Loucy (cell line): ENCODE results near the gene GLRA1.

Source experiments
- H2AFZ ChIP-seq: fragments of 200-600 bp; sonication (generic); 2 replicates; pipeline ENCODE4 v1.6.0; 2016; ENCODE audit warnings: antibody characterized with exemption, mild to moderate bottlenecking, low read length, moderate library complexity
- H3F3A ChIP-seq: fragments of 200-600 bp; 2 replicates; pipeline ENCODE4 v1.6.0; 2016; ENCODE audit warnings: antibody characterized with exemption, low read depth, mild to moderate bottlenecking
- H3K27me3 ChIP-seq: fragments of 200-600 bp; sonication (generic); 2 replicates; pipeline ENCODE4 v1.6.1; 2014; ENCODE audit warnings: low read length, mild to moderate bottlenecking; ENCODE audit not compliant: insufficient read depth, poor library complexity, severe bottlenecking
- H3K36me3 ChIP-seq: fragments of 200-600 bp; sonication (generic); 2 replicates; pipeline ENCODE4 v1.6.1; 2016; ENCODE audit warnings: low read length; ENCODE audit not compliant: insufficient read depth
- H3K4me1 ChIP-seq: fragments of 200-600 bp; sonication (generic); 2 replicates; pipeline ENCODE4 v1.5.1; 2014; ENCODE audit warnings: low read length, mild to moderate bottlenecking; ENCODE audit not compliant: insufficient read depth, poor library complexity, severe bottlenecking
- H3K4me2 ChIP-seq: fragments of 200-600 bp; sonication (generic); 2 replicates; pipeline ENCODE4 v1.6.0; 2014; ENCODE audit warnings: antibody characterized with exemption, low read length, low read depth, mild to moderate bottlenecking; ENCODE audit not compliant: poor library complexity, severe bottlenecking
- H3K4me3 ChIP-seq: fragments of 200-600 bp; sonication (generic); 2 replicates; pipeline ENCODE4 v1.5.1; 2014; ENCODE audit warnings: low read length, mild to moderate bottlenecking, mixed read lengths; ENCODE audit not compliant: poor library complexity, severe bottlenecking
- H3K79me2 ChIP-seq: fragments of 200-600 bp; sonication (generic); 2 replicates; pipeline ENCODE4 v1.6.1; 2014; ENCODE audit warnings: low read length; ENCODE audit not compliant: insufficient read depth
- H3K9ac ChIP-seq: fragments of 200-600 bp; sonication (generic); 2 replicates; pipeline ENCODE4 v1.6.0; 2014; ENCODE audit warnings: mild to moderate bottlenecking, low read depth, low read length, moderate library complexity; ENCODE audit not compliant: poor library complexity, severe bottlenecking
- H3K9me2 ChIP-seq: fragments of 200-600 bp; sonication (generic); replicated peaks from 2 replicates; pipeline ENCODE4 v1.6.1; 2016; ENCODE audit warnings: low read depth, low read length, mixed read lengths
- H3K9me3 ChIP-seq: fragments of 200-600 bp; sonication (generic); 2 replicates; pipeline ENCODE4 v1.6.1; 2014; ENCODE audit warnings: mild to moderate bottlenecking, antibody characterized with exemption, low read length, low read depth; ENCODE audit not compliant: insufficient read depth
- H4K20me1 ChIP-seq: fragments of 200-600 bp; sonication (generic); 2 replicates; pipeline ENCODE4 v1.6.0; 2014; ENCODE audit warnings: antibody characterized with exemption, low read length, mild to moderate bottlenecking; ENCODE audit not compliant: insufficient read depth, poor library complexity, severe bottlenecking
- CTCF ChIP-seq: fragments of 200-600 bp; sonication (generic); conservative IDR thresholded peaks from 2 replicates; pipeline ENCODE4 v1.5.1; 2014; ENCODE audit warnings: mild to moderate bottlenecking, antibody characterized with exemption, low read length
- EZH2phosphoT487 ChIP-seq: fragments of 200-600 bp; IDR thresholded peaks from 2 replicates; pipeline ENCODE4 v1.6.1; 2018; ENCODE audit warnings: antibody characterized with exemption, mild to moderate bottlenecking, moderate library complexity, borderline replicate concordance

The GLRA1 gene

GRCh38 chr5:151892393-151892792 is 32.3 kb downstream of the GLRA1 start:
- Histone ChIP-seq H3K9ac (no peak overlapping the region), H3K4me2 (no peak overlapping the region), H3K79me2 (no peaks in the 10 kb centered on the region), H3K36me3 (no peaks in the 10 kb centered on the region), H2AFZ (no peak overlapping the region), H3K9me2 (no peaks in the 10 kb centered on the region), H3K4me3 (no peak overlapping the region), H3F3A (no peaks in the 10 kb centered on the region), H3K9me3 (no peaks in the 10 kb centered on the region), H3K27me3 (no peaks in the 10 kb centered on the region), H4K20me1 (no peaks in the 10 kb centered on the region), H3K4me1 (no peaks in the 10 kb centered on the region)
- TF ChIP-seq EZH2phosphoT487 (no peak), CTCF (no peak)

DNA sequence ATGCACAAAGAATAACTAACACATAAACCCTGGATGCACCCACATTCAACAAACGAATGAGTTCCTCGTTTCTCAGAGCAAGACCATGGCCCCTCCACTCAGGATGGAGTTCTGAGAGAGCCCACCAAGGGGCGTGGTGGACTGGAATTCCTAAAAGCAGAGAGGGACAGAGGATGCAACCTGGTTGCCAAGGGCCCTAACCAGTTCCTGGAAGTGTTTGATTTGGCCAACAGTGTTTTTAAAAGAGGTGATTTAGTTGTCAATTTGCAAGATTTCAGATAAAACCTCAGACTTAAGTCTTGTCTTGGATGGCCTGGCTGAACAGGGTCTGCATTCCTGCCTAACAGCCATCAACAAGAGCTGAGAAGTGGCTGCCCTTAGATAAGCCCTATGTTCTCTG is 34.4 kb downstream of the GLRA1 start:
- no peak for TF ChIP-seq EZH2phosphoT487
- no peak for TF ChIP-seq CTCF
- Histone ChIP-seq H3K9me3 (no peaks in the 10 kb centered on the region), H3K9me2 (no peaks in the 10 kb centered on the region), H3K36me3 (no peaks in the 10 kb centered on the region), H3K4me3 (no peak overlapping the region), H3K4me1 (peaks cover 2% of the 10 kb centered on the region), H3F3A (no peaks in the 10 kb centered on the region), H3K9ac (no peak overlapping the region), H3K27me3 (no peaks in the 10 kb centered on the region), H2AFZ (no peak overlapping the region), H3K79me2 (no peaks in the 10 kb centered on the region), H3K4me2 (no peak overlapping the region), H4K20me1 (no peaks in the 10 kb centered on the region)

GRCh38 chr5:151889614-151890013 is 35.0 kb downstream of the GLRA1 start:
- no peaks in the 10 kb centered on the region for H3K79me2 ChIP-seq
- no peak overlapping the region for H3K4me2 ChIP-seq
- no peak overlapping the region for H2AFZ ChIP-seq
- H3K9me2 ChIP-seq: no peaks in the 10 kb centered on the region
- H3F3A ChIP-seq: no peaks in the 10 kb centered on the region
- no peak overlapping the region for H3K9ac ChIP-seq
- TF ChIP-seq EZH2phosphoT487 (no peak), CTCF (no peak)
- H3K9me3 ChIP-seq: no peaks in the 10 kb centered on the region
- H3K4me3 ChIP-seq: no peak overlapping the region
- no peaks in the 10 kb centered on the region for H3K27me3 ChIP-seq
- no peaks in the 10 kb centered on the region for H4K20me1 ChIP-seq
- no peaks in the 10 kb centered on the region for H3K36me3 ChIP-seq
- H3K4me1 ChIP-seq: peaks cover 4% of the 10 kb centered on the region
